Measurements from ENCODE around the gene BCL2A1.

Gene BCL2A1

DNA sequence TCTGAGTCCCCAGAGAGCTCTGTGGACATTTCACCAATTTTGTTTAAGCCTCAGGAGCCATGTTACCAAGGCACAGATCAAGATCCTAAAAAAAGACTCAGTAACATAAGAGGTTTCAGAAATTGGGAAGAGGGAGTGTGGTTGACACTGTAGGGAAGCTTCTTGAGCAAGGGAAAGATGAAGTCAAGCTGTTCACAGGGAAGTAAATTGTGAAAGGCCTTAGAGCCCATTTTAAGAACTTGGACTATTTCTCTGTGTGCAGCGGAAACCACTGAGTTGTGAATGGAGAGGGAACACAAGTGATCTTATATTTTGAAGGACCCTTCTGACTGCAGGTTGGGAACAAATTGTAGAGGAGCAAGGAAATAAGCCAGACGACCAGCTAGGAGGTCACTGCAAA is 18.7 kb downstream of the BCL2A1 start:
- TF ChIP-seq, protein P1, sequence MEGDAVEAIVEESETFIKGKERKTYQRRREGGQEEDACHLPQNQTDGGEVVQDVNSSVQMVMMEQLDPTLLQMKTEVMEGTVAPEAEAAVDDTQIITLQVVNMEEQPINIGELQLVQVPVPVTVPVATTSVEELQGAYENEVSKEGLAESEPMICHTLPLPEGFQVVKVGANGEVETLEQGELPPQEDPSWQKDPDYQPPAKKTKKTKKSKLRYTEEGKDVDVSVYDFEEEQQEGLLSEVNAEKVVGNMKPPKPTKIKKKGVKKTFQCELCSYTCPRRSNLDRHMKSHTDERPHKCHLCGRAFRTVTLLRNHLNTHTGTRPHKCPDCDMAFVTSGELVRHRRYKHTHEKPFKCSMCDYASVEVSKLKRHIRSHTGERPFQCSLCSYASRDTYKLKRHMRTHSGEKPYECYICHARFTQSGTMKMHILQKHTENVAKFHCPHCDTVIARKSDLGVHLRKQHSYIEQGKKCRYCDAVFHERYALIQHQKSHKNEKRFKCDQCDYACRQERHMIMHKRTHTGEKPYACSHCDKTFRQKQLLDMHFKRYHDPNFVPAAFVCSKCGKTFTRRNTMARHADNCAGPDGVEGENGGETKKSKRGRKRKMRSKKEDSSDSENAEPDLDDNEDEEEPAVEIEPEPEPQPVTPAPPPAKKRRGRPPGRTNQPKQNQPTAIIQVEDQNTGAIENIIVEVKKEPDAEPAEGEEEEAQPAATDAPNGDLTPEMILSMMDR (IDR thresholded peaks at IDR 0.05; ENCODE audit: poor library complexity, severe bottlenecking) = no peak
- Histone ChIP-seq H3K9me3 (ENCODE audit: severe bottlenecking) (no peaks in the 10 kb centered on the region), H3K4me3 (ENCODE audit: severe bottlenecking) (no peak overlapping the region), H3K4me1 (ENCODE audit: insufficient read depth, poor library complexity, severe bottlenecking) (no peaks in the 10 kb centered on the region), H3K27ac (ENCODE audit: poor library complexity, severe bottlenecking) (no peak overlapping the region), H3K36me3 (ENCODE audit: low read depth) (no peaks in the 10 kb centered on the region), H3K27me3 (ENCODE audit: insufficient read depth, poor library complexity, severe bottlenecking) (no peaks in the 10 kb centered on the region)
- ATAC-seq (ENCODE audit: low read depth) (no peak), DNase-seq (ENCODE audit: low spot score) (no peak)

DNA sequence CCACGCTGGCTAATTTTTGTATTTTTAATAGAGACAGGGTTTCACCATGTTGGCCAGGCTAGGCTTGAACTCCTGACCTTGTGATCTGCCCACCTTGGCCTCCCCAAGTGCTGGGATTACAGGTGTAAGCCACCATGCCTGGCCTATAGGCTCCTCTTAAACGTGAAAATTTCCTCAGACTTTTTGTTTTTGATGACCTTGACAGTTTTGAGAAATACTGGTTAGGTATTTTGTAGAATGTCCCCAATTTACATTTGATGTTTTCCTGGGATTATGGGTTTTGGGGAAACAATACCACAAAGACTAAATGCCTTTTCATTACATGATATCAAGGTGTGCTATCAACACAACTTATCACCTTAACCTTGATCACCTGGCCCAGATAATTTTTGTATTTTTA is 20.7 kb downstream of the BCL2A1 start:
- Histone ChIP-seq H3K27ac (ENCODE audit: poor library complexity, severe bottlenecking) (no peak overlapping the region), H3K9me3 (ENCODE audit: severe bottlenecking) (no peaks in the 10 kb centered on the region), H3K36me3 (ENCODE audit: low read depth) (no peaks in the 10 kb centered on the region), H3K4me3 (ENCODE audit: severe bottlenecking) (no peak overlapping the region), H3K27me3 (ENCODE audit: insufficient read depth, poor library complexity, severe bottlenecking) (no peaks in the 10 kb centered on the region), H3K4me1 (ENCODE audit: insufficient read depth, poor library complexity, severe bottlenecking) (no peaks in the 10 kb centered on the region)
- TF ChIP-seq, protein P1 (IDR thresholded peaks at IDR 0.05; ENCODE audit: poor library complexity, severe bottlenecking) = no peak
- no peak for ATAC-seq (ENCODE audit: low read depth)
- DNase-seq (ENCODE audit: low spot score) = no peak

DNA sequence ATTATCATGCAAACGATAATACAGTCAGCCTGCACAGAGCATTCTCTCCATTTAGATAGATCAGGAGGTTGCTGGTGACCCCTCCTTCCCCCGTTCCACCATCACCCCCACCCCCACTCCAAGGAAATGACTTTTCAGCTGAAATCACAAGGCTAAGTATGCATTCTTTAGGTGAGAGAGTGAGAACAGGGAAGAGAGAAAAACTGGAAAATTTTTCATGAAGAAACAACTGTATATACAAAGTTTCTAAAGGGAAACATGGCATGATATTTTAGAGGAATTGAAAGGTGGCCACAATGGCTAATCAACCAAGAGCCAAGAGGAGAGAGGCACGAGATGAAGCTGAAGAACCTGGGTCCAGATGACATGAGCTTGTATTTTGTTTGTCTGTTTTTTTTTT is 22.2 kb downstream of the BCL2A1 start:
- no peaks in the 10 kb centered on the region for H3K4me1 ChIP-seq (ENCODE audit: insufficient read depth, poor library complexity, severe bottlenecking)
- ATAC-seq (ENCODE audit: low read depth) (no peak), DNase-seq (ENCODE audit: low spot score) (no peak)
- no peaks in the 10 kb centered on the region for H3K9me3 ChIP-seq (ENCODE audit: severe bottlenecking)
- H3K4me3 ChIP-seq (ENCODE audit: severe bottlenecking) = no peak overlapping the region
- H3K27me3 ChIP-seq (ENCODE audit: insufficient read depth, poor library complexity, severe bottlenecking) = no peaks in the 10 kb centered on the region
- no peak overlapping the region for H3K27ac ChIP-seq (ENCODE audit: poor library complexity, severe bottlenecking)
- TF ChIP-seq, protein P1 (IDR thresholded peaks at IDR 0.05; ENCODE audit: poor library complexity, severe bottlenecking) = no peak
- no peaks in the 10 kb centered on the region for H3K36me3 ChIP-seq (ENCODE audit: low read depth)

DNA sequence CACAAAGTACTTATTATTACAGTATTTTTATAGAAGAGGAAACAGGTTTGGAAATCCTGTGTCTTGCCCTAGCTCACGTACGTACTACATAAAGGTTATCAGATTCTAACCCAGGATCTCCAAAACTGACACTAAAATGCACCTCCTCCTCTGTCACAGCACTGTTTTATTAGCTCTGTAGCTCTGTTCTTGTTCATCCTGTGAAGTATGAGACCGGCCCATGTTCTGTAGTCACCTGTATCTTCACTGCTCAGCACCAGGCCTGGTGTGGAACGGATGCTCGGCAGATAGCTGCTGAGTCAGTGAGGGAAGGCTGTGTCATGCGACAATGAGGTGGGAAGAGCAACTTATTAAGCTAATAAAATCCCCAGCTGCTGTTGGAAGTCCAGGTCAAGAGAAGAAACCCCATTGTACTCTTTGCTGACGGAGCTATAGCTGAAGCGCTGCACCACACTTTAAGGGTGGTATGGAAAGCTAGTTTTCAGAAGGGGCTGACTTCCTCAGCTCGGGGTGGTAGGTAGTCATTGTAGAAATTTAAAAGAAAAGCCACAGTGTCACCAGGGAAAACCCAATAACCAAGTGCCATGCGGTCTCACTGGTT is 22.8 kb downstream of the BCL2A1 start:
- Histone ChIP-seq H3K27ac (ENCODE audit: poor library complexity, severe bottlenecking) (no peak overlapping the region), H3K4me1 (ENCODE audit: insufficient read depth, poor library complexity, severe bottlenecking) (no peaks in the 10 kb centered on the region), H3K27me3 (ENCODE audit: insufficient read depth, poor library complexity, severe bottlenecking) (no peaks in the 10 kb centered on the region), H3K4me3 (ENCODE audit: severe bottlenecking) (no peak overlapping the region), H3K9me3 (ENCODE audit: severe bottlenecking) (no peaks in the 10 kb centered on the region), H3K36me3 (ENCODE audit: low read depth) (no peaks in the 10 kb centered on the region)
- DNase-seq (ENCODE audit: low spot score) (no peak), ATAC-seq (ENCODE audit: low read depth) (no peak)
- TF ChIP-seq, protein P1 (IDR thresholded peaks at IDR 0.05; ENCODE audit: poor library complexity, severe bottlenecking) = no peak

DNA sequence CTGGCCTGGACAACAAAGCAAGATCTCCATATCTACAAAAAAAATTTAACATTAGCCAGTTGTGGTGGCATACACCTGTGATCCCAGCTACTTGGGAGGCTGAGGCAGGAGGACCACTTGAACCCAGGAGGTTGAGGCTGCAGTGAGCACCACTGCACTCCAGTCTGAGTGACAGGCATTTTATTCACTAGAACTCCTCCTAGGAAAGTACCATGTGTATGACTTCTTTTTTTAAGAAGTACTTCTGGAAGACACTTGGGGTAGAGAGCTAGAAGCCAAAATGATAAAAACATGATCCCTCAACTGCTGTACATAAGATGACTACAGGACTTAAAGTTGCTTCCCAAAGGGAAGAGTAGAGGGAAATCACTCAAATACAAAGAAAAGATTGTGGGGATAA is 24.0 kb downstream of the BCL2A1 start:
- Histone ChIP-seq H3K9me3 (ENCODE audit: severe bottlenecking) (no peaks in the 10 kb centered on the region), H3K27me3 (ENCODE audit: insufficient read depth, poor library complexity, severe bottlenecking) (no peaks in the 10 kb centered on the region), H3K4me1 (ENCODE audit: insufficient read depth, poor library complexity, severe bottlenecking) (no peaks in the 10 kb centered on the region), H3K36me3 (ENCODE audit: low read depth) (no peaks in the 10 kb centered on the region), H3K27ac (ENCODE audit: poor library complexity, severe bottlenecking) (no peak overlapping the region), H3K4me3 (ENCODE audit: severe bottlenecking) (no peak overlapping the region)
- DNase-seq (ENCODE audit: low spot score) (no peak), ATAC-seq (ENCODE audit: low read depth) (no peak)
- TF ChIP-seq, protein P1 (IDR thresholded peaks at IDR 0.05; ENCODE audit: poor library complexity, severe bottlenecking) = no peak
